Astrocyte of the hippocampus (primary cell): ENCODE measurements around the gene PARL.
"Not testable (repeated sequence)": the region's sequence is repeated elsewhere in the genome, so short reads cannot be mapped to it uniquely, and the experiment has no call there.

ENCODE experiments used
- DNase-seq: peaks from one replicate; pipeline ENCODE4 v3.0.0; 2011; ENCODE audit warnings: low read depth, low spot score

Gene PARL

GRCh38 chr3:183904833-183905780 is 20.4 kb upstream of the PARL start:
- DNase-seq, result no peak

GRCh38 chr3:183898028-183898431 is 13.3 kb upstream of the PARL start:
- no peak for DNase-seq

GRCh38 chr3:183897606-183898005 is 12.9 kb upstream of the PARL start:
- DNase-seq, result no peak

- no peak for DNase-seq
These were observed 11.9 kb upstream of the PARL start for GRCh38 chr3:183896610-183897009.

GRCh38 chr3:183896184-183896583 is 11.5 kb upstream of the PARL start:
- DNase-seq, result no peak

- no peak for DNase-seq
These were observed 11.1 kb upstream of the PARL start for GRCh38 chr3:183895774-183896173.

GRCh38 chr3:183895296-183895695 is 10.6 kb upstream of the PARL start:
- peak; percentile 72 for DNase-seq

- DNase-seq, result no peak
These were observed 8.0 kb upstream of the PARL start for GRCh38 chr3:183892610-183893214.

- DNase-seq, result no peak
These were observed 1.1 kb upstream of the PARL start for GRCh38 chr3:183885766-183886165.

- no peak for DNase-seq
These were observed 618 bp downstream of the PARL start for GRCh38 chr3:183884097-183884426.

GRCh38 chr3:183883291-183884096 is 1.2 kb downstream of the PARL start:
- no peak for DNase-seq

- no peak for DNase-seq
These were observed 4.6 kb downstream of the PARL start for GRCh38 chr3:183880121-183880520.

GRCh38 chr3:183879243-183879642 is 5.4 kb downstream of the PARL start:
- DNase-seq, result no peak

- DNase-seq, result no peak
These were observed 6.6 kb downstream of the PARL start for GRCh38 chr3:183878071-183878470.

GRCh38 chr3:183877227-183877626 is 7.5 kb downstream of the PARL start:
- DNase-seq, result not testable (repeated sequence)

- peak; percentile 15 for DNase-seq
These were observed 9.3 kb downstream of the PARL start for GRCh38 chr3:183875411-183875810.

GRCh38 chr3:183873914-183874313 is 10.8 kb downstream of the PARL start:
- DNase-seq, result no peak

- no peak for DNase-seq
These were observed 13.1 kb downstream of the PARL start for GRCh38 chr3:183871541-183871940.

- DNase-seq, result no peak
These were observed 14.1 kb downstream of the PARL start for GRCh38 chr3:183870563-183870962.

GRCh38 chr3:183868796-183869195 is 15.9 kb downstream of the PARL start:
- no peak for DNase-seq

- DNase-seq, result no peak
These were observed 22.1 kb downstream of the PARL start for GRCh38 chr3:183862610-183863009.

GRCh38 chr3:183857863-183858262 is 26.8 kb downstream of the PARL start:
- peak; percentile 7 for DNase-seq
